Stimulated activated CD4-positive, alpha-beta T cell treated with anti-CD3 and anti-CD28 coated beads, Interleukin-1b, Interleukin-23, amount 100 ng/mL, for 4 hours (primary cell): ENCODE results near the gene USHBP1.
A peak's percentile ranks its signal among the peaks of the same experiment; 100 is the strongest.
"Not testable (repeated sequence)": the region's sequence is repeated elsewhere in the genome, so short reads cannot be mapped to it uniquely, and the experiment has no call there.

Source experiments
- DNase-seq, 2 donors: peaks; one replicate each; pipeline ENCODE4 v3.0.0-alpha.2; 2020; ENCODE audit warnings: low read depth in 2 of 2

Gene USHBP1

DNA sequence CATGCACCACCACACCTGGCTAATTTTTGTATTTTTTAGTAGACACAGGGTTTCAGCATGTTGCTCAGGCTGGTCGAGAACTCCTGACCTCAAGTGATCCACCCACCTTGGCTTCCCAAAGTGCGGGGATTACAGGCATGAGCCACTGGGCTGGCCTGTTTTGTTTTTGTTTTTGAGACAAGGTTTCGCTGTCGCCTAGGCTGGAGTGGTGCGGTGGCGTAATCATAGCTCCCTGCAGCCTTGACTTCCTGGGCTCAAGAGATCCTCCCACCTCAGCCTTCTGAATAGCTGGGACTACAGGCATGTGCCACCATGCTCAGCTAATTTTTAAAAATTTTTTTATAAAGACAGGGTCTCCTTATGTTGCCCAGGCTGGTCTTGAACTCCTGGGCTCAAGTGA is 31.0 kb upstream of the USHBP1 start:
- not testable (repeated sequence) for DNase-seq

DNA sequence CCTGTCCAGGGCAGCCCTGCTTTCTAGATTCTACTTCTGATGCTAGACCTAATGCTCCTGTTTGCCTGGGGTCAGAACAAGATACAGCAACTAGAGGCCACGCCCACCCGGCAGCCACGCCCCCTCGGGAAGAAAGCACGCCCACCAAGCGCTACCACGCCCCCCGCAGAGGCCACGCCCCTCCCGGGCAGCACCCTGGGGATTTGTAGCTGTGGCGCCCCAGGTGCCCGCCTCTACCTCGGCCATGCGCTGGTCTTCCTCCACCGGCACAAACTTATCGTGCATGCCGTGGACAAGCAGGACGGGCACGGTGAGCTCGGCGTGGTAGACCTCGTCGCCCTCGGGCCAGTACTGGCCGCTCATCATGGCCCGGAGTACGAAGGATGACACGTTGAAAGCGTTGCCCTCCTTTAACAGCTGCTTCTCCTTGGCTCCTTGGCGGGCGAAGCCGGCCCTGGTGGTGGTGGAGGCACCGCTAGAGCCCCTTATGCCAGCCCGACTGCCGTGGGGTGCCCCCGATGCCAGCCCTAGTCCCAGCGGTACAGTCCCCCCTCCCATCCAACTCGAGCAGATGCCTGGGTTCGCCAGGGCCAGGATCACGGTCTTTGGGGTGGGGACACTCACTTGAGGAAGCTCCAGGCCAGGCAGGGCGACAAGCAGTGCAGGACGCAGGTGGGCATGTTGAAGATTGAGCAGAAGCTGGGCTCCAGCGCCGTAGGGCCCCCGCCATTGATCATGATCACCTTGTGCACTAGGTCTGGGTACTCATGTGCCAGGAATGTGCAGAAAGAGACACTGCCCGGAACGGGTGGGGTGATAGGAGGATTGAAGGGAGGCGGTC is 29.7 kb upstream of the USHBP1 start:
- peak; percentile 26 to 47 for DNase-seq

DNA sequence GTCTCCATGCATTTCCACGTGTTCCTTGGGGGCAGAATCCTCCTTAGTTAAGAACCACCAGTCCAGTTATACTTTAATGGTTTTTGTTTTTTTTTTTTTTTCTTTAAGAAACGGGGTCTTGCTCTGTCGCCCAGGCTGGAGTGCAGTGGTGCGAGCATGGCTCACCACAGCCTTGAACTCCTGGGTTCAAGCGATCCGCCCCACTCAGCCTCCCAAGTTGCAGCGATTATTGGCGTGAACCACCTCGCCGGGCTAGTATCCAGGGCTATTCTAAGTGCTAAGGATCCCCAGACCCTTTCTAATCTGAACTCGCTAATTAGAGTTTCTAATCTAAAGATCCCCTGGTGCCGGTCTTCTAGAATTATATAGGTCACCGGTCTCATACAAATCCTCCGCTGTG is 29.1 kb upstream of the USHBP1 start:
- no peak for DNase-seq

DNA sequence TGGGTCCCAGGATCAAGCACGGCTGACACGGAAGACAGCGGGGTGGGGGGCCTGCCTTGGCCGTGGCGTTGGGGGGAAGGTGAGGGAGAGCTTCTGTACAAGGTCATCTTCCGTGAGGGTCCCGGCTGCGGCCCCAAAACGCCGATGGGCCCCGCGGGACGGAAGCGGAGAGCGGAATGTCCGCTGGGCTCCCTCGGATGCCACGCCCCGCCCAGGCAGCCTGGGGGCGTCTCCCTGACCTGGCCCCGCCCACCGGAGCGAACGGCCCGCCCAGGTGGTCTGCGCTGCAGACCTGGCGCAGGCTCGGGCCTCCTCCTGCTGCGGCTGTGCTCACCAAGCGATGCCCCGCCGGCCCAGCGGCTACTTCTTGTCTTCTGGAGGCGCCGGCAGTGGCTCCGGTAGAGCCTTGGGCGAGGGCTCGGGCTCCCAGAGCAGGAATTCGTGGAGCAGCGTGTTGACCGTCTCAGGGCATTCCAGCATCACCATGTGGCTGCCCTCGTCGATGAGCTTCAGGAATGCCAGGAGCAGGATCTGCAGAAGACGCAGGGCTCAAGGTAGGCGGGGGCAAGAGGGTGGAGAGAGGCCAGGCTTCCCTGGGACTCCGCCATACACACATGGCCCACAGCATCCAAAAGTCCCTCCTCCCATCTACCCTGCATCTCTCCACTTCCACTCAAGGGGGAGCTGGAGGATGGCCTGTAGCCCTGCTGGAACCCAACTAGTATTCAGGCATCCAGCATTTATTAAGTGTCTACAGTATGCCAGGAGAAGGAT is 27.9 kb upstream of the USHBP1 start:
- peak; percentile 72 to 82 for DNase-seq

DNA sequence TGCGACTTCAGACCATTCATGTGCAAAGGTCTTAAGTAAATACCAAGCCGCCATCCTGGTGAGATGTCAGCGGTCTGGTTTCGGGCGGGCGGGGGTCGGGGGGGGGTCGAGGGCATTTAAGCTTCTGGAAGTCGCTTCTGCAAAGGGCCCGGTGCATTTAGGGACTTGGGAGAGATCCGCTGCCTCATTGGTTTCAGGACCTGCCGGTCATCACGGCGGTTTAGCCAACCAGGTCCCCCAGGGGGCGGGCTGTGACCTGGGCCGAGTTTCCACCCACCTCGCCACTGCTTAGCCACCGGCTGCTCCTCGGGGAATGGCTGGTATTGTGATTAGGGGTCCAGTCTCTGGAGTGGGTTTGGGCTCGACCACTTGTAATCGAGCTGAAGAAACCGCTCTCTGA is 24.9 kb upstream of the USHBP1 start:
- DNase-seq, result peak in 1 of 2 donors; percentile 35

DNA sequence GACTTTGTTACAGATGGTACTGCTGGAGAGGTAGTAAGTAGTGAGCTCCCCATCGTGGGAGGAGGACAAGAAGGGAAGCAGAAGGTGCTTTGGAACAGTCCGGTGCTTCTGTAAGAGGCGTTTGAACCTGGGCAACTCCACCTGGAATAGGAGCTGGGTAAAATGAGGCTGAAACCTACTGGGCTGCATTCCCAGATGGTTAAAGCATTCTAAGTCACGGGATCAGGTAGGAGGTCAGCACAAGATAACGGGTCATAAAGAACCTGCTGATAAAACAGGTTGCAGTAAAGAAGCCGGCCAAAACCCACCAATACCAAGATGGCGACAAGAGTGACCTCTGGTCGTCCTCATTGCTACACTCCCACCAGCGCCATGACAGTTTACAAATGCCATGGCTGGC is 22.2 kb upstream of the USHBP1 start:
- DNase-seq, result no peak

DNA sequence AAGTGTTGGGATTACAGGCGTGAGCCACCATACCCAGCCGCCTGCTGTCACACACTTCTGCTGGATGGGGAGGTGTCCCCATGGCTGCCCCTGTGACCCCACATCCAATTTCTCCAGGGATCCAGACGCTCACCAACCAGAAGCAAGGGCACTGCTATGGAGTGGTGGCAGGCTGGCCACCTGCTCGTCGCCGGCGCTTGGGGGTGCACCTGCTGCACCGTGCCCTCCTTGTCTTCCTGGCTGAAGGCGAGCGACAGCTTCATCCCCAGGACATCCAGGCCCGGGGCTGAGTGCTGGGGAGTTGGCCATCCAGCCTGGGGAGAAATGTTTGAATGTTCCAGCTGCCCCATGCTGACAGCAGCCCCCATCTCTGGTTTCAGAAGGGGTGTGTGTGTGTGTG is 21.7 kb upstream of the USHBP1 start:
- DNase-seq, result no peak

DNA sequence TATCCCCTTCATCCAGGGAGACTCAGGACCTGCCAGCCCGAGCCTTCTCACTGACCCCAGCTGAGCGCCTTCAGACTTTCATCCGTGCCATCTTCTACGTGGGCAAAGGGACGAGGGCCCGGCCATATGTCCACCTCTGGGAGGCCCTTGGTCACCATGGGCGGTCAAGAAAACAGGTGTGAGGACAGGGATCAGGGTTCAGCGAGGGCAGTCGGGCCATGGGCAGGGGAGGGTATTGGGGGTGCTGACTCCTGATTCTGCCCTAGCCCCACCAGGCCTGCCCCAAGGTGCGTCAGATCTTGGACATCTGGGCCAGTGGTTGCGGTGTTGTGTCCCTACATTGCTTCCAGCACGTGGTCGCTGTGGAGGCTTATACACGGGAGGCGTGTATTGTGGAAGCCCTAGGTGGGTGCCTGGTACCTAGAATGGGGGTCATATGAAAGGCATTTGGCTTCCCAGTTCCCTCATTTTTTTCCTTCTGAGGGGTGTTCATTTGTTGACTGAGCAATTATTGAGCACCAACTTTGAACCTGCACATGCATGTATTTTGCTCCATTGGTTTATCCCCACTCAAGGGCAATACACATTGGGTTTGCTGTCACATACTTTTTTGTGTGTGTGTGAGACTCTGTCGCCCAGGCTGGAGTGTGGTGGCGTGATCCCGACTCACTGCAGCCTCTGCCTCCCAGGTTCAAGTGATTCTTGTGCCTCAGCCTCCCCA is 21.0 kb upstream of the USHBP1 start:
- no peak for DNase-seq

DNA sequence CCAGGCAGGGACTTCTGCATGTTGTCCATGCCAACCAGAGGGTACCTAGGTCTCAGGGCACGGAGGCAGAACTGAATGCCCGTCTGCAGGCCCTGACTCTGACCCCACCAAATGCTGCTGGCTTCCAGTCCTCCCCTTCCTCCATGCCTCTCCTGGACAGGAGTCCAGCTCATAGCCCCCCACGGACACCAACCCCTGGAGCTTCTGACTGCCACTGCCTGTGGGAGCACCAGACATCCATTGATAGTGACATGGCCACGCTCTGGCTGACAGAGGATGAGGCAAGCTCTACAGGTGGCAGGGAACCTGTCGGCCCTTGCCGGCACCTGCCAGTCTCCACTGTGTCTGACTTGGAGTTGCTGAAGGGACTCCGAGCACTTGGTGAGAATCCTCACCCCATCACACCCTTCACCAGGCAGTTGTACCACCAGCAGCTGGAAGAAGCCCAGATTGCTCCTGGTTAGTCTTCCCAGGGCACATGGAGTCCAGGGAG is 19.0 kb upstream of the USHBP1 start:
- DNase-seq, result no peak

DNA sequence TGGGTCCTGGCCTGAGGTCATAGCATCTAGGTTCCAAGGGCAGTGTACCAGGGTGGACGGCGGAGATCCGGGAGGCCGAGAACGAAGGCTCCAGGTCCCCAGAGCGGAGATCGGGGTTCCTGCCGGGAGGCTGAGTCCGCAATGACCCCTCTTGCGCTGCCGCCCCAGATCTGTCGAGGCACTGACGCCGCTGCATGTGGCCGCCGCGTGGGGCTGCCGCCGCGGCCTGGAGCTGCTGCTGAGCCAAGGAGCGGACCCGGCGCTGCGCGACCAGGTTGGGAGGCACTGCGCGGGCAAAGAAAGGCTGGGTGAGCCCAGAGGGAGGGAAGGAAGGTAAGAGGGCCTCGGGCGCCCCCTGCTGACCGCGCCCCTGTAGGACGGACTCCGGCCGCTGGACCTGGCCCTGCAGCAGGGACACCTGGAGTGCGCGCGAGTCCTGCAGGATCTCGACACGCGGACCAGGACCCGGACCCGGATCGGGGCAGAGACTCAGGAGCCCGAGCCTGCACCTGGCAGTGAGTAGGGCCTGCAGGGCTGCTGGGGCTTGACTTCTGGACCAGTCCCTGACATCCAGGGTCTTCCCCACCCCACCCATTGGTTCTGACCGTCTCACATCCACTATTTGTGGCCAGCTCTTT is 18.1 kb upstream of the USHBP1 start:
- DNase-seq, result peak; percentile 71 to 76

DNA sequence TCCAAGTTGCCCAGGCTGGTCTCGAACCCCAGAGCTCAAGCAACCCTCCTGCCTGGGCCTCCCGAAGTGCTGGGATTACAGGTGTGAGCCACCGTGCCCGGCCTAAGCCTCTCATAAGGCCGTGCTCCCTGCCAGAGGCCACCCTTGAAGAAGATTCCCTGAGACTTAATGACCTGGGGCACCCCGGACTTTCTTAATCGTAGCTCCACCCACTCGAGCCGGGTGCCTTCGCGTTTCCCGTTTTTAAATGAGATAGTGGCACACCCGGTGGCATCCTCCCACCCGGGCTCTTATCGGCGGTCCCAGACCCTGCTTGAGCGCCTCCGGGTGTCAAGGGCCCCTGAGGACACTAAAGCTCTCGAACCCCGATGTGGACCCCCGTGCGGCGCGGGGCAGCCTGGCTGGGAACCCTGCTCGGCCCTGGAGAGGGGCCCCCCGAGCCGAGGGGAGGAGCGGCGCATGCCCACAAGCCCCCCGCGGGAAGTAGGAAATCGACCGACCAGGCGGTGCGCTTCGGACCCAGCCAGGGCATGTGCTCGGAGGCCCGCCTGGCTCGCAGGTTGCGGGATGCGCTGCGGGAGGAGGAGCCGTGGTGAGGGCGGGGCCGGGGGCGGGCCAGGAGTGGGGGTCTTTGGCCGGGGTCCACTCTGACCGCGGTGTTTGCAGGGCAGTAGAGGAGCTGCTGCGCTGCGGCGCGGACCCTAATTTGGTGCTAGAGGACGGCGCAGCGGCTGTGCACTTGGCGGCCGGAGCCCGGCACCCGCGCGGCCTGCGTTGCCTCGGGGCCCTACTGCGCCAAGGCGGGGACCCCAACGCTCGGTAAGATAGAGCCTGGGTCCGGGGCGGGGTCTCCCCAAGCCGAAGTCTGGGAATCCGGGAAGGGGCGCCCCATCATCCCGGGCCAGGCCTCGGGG is 17.1 kb upstream of the USHBP1 start, which contains the start of gene ANKLE1:
Gene ANKLE1 (plus strand): TSS at position 511 of the 914 bp plus-strand sequence. CDS start 20 bp downstream, at position 531.
- peak in 1 of 2 donors; percentile 50 for DNase-seq

DNA sequence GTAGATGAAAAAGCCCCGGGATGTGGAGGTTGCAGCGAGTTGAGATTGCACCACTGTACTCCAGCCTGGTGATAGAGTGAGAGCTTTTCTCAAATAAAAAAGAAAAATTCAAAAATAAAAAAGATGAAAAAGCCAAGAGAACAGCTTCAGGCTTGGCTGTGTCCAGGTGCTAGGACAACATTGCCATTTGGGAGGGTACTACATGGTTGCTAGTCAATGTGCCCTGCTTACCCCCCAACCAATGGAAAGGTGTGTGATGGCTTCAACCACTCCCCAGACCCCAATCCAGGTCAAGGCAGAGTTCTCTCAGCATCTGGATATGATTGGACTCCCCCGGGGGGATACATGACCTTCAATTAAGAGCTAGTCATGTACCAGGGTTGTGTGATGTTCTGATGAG is 14.9 kb upstream of the USHBP1 start:
- no peak for DNase-seq

DNA sequence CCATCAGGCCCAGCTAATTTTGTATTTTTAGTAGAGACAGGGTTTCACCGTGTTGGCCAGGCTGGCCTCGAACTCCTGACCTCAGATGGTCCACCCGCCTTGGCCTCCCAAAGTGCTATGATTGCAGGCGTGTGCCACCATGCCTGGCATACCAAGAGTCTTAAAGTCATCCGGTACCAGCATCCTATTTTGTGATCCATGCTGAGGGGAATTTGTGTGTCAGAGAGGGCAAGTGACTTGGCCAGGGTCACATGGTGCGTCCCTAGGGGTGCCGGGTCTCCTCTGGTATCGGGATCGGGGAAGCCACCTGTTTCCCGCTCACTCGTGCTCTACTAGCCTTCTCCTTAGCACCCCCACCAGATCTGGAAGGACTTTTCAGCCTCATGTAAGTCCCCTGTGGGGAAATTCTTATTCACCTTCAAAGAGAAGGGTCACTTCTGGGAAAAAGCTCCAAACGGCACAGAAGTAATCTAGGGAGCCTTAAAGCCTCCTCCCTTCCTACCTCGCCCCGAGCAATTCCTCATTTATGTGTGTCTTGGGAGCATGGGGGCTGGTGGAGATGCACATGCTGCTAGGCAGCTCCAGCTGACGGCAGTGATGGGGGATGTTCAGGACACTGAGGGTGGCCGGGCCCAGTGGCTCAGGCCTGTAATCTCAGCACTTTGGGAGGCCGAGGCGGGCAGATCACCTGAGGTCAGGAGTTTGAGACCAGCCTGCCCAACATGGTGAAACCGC is 11.1 kb upstream of the USHBP1 start:
- DNase-seq, result no peak

DNA sequence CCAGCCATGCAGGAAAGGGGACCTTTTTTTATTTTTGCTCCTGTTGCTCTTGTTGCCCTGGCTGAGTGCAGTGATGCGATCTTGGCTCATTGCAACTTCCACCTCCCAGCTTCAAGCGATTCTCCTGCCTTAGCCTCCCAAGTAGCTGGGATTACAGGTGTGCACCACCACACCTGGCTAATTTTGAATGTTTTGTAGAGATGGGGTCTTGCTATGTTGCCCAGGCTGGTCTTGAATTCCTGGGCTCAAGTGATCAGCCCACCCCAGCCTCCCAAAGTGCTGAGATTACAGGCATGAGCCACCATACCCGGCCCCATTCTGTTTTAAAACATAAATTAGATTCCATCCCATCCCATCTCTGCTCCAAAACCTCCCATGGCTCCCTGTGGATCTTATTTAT is 10.3 kb upstream of the USHBP1 start:
- not testable (repeated sequence) for DNase-seq

DNA sequence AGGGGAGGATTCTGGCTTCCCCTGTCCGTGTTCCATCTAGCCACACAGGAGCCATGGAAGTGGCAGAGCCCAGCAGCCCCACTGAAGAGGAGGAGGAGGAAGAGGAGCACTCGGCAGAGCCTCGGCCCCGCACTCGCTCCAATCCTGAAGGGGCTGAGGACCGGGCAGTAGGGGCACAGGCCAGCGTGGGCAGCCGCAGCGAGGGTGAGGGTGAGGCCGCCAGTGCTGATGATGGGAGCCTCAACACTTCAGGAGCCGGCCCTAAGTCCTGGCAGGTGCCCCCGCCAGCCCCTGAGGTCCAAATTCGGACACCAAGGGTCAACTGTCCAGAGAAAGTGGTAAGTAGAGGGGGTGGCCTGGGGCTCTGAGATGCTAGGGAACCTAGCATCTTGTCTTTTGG is 4.2 kb upstream of the USHBP1 start:
- no peak for DNase-seq

DNA sequence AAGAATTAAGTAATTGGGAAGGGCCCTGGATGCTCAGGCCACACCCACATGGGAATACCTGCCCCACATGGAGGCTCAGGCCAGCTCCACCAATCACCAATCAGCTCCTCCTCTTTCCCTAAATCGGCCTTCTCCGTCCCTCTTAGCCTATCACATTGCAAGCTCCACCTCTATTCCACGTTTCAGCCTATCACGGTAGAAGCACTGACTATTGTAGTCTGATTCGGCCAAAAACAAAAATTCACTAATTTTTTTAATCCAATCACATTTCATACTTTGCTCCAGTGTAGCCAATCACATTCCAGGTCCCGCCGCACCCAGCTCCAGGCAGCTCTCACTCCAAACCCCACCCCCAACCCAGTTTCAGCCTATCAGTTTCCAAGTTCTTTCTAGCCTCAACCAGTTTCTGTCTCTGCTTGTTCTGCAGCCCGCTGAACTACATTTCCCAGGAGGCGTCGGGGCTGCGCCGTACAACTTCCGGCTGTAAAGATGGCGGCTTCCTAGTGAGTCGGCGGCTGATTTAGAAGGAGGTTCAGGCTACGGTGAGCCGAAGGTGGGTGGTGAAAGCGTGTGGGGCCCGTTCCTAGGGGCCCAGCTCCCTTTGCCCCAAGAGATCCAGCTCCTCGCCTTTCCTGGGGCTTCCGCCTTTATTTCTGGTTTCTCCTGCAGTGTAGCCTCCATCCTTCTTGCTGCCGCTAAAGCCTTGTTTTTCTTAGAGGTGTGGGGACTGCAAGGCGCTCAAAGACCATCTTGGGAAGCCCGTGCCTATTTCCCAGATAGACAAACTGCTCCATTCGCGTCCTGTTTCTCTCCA is 2.6 kb upstream of the USHBP1 start, which contains the start of gene BABAM1:
Gene BABAM1 (plus strand): TSS at position 469 of the 814 bp plus-strand sequence. CDS start 1,364 bp downstream, outside the sequence.
- peak; percentile 78 to 90 for DNase-seq

DNA sequence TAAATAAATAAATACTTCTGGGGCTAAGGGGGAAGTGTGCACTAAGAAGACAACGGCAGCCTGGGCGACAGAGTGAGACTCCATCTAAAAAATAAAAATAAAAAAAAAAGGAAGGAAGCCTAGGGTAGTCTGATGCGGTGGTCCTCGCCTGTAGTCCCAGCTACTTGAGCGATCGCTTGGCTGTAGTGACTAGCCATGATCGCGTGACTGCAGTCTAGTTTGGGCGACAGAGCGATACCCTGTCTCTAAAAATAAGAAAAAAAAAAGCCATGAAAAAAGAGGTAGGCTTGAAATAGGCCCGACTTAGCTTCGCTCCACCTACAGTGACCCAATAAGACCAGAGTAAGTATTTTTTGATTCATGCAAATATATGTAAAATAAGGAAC is 2.0 kb upstream of the USHBP1 start:
- DNase-seq, result no peak

DNA sequence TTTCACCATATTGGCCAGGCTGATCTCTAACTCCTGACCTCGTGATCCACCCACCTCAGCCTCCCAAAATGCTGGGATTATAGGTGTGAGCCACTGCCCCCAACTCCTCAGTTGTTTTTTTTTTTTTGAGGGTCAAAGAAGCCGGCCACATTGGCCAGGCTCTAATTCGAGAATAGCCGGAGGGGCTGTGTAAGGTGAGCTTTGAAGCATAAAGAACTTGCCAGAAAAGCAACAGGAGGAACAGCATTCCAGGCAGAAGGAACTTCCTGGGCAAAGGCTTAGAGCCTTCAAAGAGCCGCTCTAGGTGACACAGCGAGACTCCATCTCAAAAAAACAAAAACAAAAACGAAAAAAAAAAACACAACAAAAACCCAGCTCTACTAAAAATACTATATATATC is 1.5 kb upstream of the USHBP1 start:
- DNase-seq, result no peak
